ENCODE measurements around the gene AKAP1. TPM values are rescaled to one million over a fixed set of nuclear protein-coding genes. Genes with fewer than 3 reads are reported as not detected.

The AKAP1 gene
- total RNA-seq, 1 donor from 2014 or later, result 15.4 TPM

- DNase-seq (ENCODE audit: low spot score), result peak; percentile 82
These were observed 45.8 kb downstream of the AKAP1 start for GRCh38 chr17:57130708-57131461.

GRCh38 chr17:57132663-57133062 is 47.6 kb downstream of the AKAP1 start:
- DNase-seq (ENCODE audit: low spot score), result no peak

GRCh38 chr17:57133486-57133885 is 48.4 kb downstream of the AKAP1 start:
- DNase-seq (ENCODE audit: low spot score), result no peak

GRCh38 chr17:57135026-57135788 is 50.2 kb downstream of the AKAP1 start:
- no peak for DNase-seq (ENCODE audit: low spot score)

GRCh38 chr17:57135789-57136291 is 50.8 kb downstream of the AKAP1 start:
- no peak for DNase-seq (ENCODE audit: low spot score)

- no peak for DNase-seq (ENCODE audit: low spot score)
These were observed 51.3 kb downstream of the AKAP1 start for GRCh38 chr17:57136355-57136754.

- no peak for DNase-seq (ENCODE audit: low spot score)
These were observed 53.2 kb downstream of the AKAP1 start for GRCh38 chr17:57138030-57138911.

- DNase-seq (ENCODE audit: low spot score), result no peak
These were observed 54.0 kb downstream of the AKAP1 start for GRCh38 chr17:57138956-57139576.

- DNase-seq (ENCODE audit: low spot score), result no peak
These were observed 55.3 kb downstream of the AKAP1 start for GRCh38 chr17:57140316-57140715.

- no peak for DNase-seq (ENCODE audit: low spot score)
These were observed 57.9 kb downstream of the AKAP1 start for GRCh38 chr17:57142925-57143324.

- peak; percentile 96 for DNase-seq (ENCODE audit: low spot score)
These were observed 58.3 kb downstream of the AKAP1 start for GRCh38 chr17:57143361-57143760.

GRCh38 chr17:57143919-57144318 is 58.9 kb downstream of the AKAP1 start:
- no peak for DNase-seq (ENCODE audit: low spot score)

GRCh38 chr17:57144567-57144966 is 59.5 kb downstream of the AKAP1 start:
- no peak for DNase-seq (ENCODE audit: low spot score)

GRCh38 chr17:57145347-57145746 is 60.3 kb downstream of the AKAP1 start:
- DNase-seq (ENCODE audit: low spot score), result no peak

GRCh38 chr17:57146273-57146672 is 61.2 kb downstream of the AKAP1 start:
- no peak for DNase-seq (ENCODE audit: low spot score)

- no peak for DNase-seq (ENCODE audit: low spot score)
These were observed 66.8 kb downstream of the AKAP1 start for GRCh38 chr17:57151798-57152197.

GRCh38 chr17:57152967-57153528 is 68.0 kb downstream of the AKAP1 start:
- no peak for DNase-seq (ENCODE audit: low spot score)

GRCh38 chr17:57154921-57155320 is 69.9 kb downstream of the AKAP1 start:
- peak; percentile 25 for DNase-seq (ENCODE audit: low spot score)

- DNase-seq (ENCODE audit: low spot score), result no peak
These were observed 73.3 kb downstream of the AKAP1 start for GRCh38 chr17:57158325-57158724.

GRCh38 chr17:57158795-57159194 is 73.7 kb downstream of the AKAP1 start:
- no peak for DNase-seq (ENCODE audit: low spot score)

GRCh38 chr17:57160624-57161023 is 75.6 kb downstream of the AKAP1 start:
- DNase-seq (ENCODE audit: low spot score), result no peak
